Central memory CD4-positive, alpha-beta T cell (primary cell): ENCODE results near the gene ELMO1.

Source experiments
- DNase-seq: peaks from one replicate; pipeline ENCODE4 v3.0.0; 2022

Gene ELMO1

DNA sequence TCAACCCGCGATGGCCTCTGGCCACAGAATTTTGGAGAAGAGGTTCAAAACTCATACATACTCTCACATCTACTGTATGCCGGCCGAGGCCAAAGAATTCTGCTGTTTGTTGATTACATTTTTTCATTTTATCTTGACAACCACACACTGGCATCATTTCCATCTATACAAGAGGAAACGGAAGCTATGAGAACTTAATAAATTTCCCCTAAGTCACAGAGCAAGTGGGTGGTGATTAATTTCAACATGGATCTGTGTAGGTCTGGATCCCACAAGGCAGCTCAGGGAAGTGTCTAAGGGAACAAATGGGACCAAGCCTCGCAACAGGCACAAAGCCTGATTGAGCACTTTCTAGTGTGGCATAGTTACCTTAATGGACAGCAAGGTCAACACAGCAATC lies 18.0 kb downstream of the ELMO1 start:
- no peak for DNase-seq

GRCh38 chr7:37430171-37430570 lies 18.5 kb downstream of the ELMO1 start:
- no peak for DNase-seq

DNA sequence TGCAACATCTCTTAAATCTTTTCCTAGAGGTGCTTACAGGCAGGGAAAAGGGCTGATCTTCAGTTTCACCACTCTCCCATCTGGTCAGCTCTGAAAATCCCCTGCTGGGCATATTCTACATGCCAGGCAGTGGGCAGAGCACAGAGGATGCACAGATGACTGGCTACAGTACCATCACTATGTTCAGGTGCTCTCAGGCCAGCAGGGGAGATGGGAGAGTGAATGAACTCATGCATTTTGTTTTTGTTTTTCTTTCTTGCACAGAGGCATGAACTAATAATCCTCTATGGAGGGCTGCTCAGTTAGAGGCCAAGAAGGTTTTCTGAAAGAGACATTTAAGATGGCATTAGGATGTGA lies 19.3 kb downstream of the ELMO1 start:
- DNase-seq = no peak

DNA sequence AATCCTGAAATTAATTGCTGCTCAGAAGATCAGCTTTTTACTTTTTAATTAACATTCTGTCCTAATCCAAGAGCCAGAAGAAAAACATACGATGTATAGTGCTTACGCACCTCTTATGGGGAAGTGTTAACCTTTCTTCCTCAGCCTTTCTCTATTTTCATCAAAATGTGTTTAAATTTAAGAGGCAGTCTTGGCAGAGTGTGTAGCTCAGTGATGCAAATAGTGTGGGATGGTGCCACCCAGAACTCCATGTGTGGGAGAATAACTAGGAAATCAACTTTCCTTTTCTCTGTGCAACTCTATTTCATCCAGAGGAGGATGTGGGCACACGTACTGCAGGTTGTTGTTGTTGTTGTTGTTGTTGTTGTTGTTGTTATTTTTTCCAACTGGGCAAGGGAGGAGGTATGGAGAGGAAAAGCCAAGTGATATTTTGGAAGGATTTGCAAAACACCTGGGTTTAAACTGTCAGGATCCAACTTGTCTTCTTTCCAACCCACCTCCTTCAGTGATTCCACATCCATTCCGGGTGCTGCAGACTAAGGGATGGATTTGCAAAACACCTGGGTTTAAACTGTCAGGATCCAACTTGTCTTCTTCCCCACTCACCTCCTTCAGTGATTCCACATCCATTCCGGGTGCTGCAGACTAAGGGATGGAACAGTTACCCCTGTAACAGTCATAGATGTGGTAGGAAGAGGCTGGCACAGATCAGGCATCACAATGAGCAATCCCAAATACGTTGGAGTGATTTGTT lies 19.8 kb downstream of the ELMO1 start:
- no peak for DNase-seq

- DNase-seq = no peak
Measured at GRCh38 chr7:37427276-37427940, 21.3 kb downstream of the ELMO1 start.

- no peak for DNase-seq
Measured at GRCh38 chr7:37425498-37425897, 23.2 kb downstream of the ELMO1 start.

DNA sequence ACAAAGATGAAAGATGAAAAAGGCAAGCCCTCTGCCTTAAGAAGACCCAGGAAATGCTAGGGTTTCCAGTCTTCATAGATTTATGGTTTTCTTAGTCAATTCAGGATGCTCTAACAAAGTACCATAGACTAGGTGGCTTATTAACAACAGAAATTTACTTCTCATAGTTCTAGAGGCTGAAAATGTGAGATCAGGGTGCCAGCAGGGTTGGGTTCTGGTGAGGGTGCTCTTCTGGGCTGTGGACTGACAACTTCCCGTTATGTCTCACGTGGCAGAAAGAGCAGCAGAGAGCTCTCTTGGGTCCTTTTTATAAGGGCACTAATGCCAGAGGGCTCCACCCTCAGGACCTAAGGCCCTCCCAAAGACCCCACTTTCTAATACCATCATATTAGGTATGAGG lies 23.7 kb downstream of the ELMO1 start:
- DNase-seq = no peak

GRCh38 chr7:37424521-37424920 lies 24.1 kb downstream of the ELMO1 start:
- no peak for DNase-seq

GRCh38 chr7:37421861-37422500 lies 26.7 kb downstream of the ELMO1 start:
- DNase-seq = no peak

DNA sequence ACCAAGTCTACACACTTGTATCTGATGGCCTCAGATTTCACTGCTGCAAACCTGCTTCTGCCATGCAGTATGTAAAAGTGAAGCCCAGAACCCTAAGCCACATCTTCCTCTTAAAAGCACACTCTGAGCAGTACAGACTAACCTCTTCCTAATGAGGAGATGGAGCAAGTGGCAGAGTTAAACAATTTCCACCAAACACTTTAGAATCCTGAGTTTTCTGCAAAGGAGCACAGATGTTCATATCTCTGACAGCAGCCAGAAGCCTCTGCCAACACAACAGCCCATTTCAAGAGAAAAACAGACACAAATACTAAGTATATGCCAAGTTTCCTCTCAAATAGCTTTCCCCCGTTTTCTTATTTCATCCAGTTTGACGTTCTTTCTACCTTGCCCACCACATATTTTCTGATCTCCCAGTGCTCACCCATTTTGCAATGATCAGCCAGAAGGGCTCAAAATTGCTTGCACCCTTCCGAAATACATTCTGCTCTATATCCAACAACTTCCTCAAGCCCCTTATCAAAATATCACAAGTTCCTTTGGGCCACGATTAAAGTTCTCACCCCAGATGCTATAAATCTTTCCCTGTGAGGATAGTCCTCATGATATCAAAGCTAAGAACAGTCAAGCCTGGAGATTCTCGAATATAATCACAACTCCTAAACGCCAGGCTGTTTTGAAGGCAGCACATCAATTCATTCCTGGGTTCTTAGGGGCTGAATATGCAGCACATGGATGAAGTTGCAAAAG lies 27.5 kb downstream of the ELMO1 start:
- DNase-seq = no peak

GRCh38 chr7:37419496-37419895 lies 29.2 kb downstream of the ELMO1 start:
- no peak for DNase-seq

DNA sequence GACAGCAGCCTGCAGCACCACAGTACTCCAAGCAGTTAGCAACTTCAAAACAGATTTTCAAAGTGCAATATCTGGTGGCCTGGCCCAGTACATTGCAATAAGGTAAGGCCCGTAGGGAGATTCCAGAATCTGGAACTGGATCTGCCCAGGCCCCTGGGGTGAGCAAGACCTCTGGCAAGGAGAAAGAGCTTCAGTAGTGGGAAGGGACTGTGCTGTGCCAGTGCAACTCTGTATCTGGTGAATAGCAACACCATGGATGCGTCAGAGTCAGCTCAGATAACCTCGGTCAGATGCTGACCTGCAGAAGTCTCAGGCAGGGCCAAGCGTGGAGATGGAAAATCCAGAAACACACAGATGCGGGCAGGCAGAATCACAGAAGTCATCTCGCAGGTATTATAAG lies 30.3 kb downstream of the ELMO1 start:
- DNase-seq = no peak

DNA sequence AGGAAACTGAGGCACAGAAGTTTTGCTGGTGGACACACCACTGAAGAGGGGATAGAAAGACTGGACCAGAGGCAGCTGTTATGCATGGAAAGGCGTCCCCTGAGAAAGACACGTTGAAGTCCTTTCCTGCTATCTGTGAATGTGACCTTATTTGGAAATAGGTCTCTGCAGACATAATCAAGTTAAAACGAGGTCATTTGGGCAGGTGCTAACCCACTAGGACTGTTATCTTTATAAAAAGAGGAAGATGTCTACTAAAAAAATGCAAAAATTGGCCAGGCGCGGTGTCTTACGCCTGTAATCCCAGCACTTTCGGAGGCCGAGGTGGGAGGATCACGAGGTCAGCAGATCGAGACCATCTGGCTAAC lies 31.6 kb downstream of the ELMO1 start:
- DNase-seq = no peak

- no peak for DNase-seq
Measured at GRCh38 chr7:37416378-37417106, 32.1 kb downstream of the ELMO1 start.

DNA sequence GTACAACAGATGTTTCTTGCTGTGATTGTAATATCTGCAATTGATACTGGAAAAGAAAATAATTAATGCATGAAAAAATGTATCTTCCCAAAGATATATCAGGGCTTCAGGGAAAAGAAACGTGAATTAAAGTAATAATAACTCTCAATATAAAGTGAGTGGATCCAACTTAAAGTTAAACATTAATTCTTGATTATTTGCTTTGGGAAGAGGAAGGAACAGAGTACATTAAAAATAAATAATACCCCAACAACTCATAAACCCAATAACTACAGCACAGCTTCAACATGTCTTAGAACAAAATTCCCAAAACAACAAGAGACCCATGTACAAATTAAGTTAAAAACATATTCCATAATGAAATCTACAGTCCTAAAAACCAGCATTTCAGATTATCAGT lies 33.0 kb downstream of the ELMO1 start:
- no peak for DNase-seq

DNA sequence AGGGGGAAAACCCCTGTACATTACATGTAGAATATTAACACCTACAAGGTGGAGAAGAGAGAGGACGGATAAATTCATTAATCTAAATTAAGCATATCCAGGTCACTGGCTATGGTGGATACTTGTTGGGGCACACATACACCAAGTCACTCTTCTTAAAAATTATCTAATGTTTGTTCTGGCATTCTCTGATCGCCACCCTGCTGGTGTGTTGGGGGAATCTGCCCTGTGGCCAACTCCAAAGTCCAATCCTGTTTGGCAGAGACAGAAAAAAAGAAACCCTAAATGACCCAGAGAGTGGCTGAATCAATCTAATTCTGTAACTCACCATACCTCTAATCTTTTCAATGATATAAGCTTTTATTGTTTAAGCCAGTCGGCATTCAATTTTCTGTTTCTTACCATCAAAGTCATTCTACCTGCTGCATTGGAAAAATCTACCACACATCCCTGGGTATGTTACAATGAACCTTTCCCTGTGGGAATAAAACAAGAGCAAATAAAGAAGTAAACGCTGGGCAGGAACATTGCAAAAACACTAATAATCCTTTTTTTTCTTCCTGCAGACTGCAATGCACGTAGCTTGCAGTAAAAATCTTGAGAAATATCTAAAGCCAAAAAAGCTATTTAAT lies 34.2 kb downstream of the ELMO1 start:
- DNase-seq = no peak

- no peak for DNase-seq
Measured at GRCh38 chr7:37411444-37412034, 37.1 kb downstream of the ELMO1 start.

GRCh38 chr7:37410305-37411229 lies 38.1 kb downstream of the ELMO1 start:
- DNase-seq = peak; percentile 15

GRCh38 chr7:37409461-37409860 lies 39.2 kb downstream of the ELMO1 start:
- no peak for DNase-seq

DNA sequence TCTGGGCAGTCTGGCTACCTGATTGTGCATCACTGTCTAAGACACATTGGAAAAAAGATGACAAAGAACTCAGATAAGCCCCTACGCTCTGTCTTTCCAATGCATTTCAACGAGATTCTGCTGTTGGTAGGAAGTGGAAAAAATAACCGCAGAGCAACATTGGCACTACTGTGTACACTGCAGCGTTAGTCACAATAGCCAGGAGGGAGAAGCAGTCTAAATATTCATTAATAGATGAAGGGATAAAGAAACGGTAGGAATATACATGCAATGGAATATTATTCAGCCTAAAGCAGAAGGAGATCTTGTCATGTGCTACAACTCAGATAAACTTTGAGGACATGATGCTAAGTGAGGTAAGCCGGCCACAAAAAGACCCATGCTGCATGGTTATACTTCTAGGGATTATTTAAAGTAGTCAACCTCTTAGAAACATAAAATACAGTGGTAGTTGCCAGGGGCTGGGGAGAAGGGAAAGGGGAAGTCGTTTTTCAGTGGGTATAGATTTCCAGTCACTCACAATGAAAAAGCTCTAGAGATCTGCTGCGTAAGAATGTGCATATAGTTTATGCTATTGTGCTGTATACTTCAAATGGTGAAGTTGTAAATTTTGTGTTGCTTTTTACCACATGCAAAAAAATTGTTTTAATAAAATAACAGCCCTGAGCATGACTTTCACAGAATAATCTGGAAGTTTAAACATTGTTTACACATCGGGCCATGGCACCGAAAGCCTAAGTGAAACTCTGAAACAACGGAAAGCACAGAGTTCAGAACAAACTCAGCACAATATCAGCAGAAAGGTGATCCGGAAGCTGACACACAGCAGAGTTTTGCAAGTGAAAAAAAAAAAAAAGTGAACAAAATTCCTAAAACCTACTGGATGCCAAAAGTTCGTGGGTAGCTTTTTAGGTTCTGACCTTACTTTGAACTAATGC lies 40.1 kb downstream of the ELMO1 start:
- DNase-seq = peak; percentile 23
